Inferior parietal cortex (tissue), 1 donor: ENCODE measurements around the gene SGK1.
A peak's percentile ranks its signal among the peaks of the same experiment; 100 is the strongest.
"Not testable (repeated sequence)": the region's sequence is repeated elsewhere in the genome, so short reads cannot be mapped to it uniquely, and the experiment has no call there.

Experiments used
- DNase-seq: peaks from one replicate; pipeline ENCODE4 v3.0.0-alpha.2; 2016; ENCODE audit errors: extremely low spot score

SGK1 gene

GRCh38 chr6:134328138-134328537, 10.2 kb upstream of the SGK1 start:
- DNase-seq, result no peak

- not testable (repeated sequence) for DNase-seq
Measured at GRCh38 chr6:134326192-134326591, 8.3 kb upstream of the SGK1 start.

- no peak for DNase-seq
Measured at GRCh38 chr6:134324766-134325165, 6.9 kb upstream of the SGK1 start.

GRCh38 chr6:134324141-134324540, 6.2 kb upstream of the SGK1 start:
- no peak for DNase-seq

DNA sequence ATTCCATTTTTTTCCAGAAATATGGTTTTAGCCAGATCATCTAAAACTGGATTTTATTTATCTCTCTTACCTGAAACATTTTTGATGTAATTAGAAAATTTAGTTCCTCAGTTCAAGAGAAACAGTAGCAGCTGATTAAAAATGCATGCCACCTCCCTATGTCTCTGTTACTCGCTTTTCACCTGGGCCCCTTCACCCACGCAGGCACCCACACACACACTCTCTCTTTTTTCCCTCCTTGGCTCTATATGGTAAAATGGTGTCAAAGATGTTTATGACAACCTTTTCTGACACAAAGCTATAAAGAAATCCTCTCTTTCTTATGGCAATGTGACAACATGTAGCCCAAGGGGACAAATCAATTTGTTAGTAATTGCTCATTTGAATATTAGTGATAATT, 5.8 kb upstream of the SGK1 start:
- no peak for DNase-seq

- no peak for DNase-seq
Measured at GRCh38 chr6:134323294-134323693, 5.4 kb upstream of the SGK1 start.

DNA sequence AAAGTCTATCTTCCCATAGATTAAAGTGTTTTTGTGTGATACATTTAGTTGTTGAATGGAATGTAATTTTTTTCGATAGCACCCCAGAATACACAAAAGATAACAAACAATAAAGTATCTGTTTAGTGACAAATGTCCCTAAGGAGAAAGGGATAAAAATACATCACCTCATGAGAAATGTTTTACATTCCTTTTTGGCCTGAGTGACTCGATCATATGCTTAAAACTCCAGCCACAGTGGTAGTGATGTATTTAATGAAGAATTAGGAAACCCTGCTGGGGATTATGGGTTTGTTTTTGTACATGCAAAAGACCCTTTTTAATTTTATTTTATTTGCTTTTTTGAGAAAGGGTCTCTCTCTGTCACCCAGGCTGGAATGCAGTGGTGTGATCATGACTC, 4.3 kb upstream of the SGK1 start:
- DNase-seq, result no peak

DNA sequence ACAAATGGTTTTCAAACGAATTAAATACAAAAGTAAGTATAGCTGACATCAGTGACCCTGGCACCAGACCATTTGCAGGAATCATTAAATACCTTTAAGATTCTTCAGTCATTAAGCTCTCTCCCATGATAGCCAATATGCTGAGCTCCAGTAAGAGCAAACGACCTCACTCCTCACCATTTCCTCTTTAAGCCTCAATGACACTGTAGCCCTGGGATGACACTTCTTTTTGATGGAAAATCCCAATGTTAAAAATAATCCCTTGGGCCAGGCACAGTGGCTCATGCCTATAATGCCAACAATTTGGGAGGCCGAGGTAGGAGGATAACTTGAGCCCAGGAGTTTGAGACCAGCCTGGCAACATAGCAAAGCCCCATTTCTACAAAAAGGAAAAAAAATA, 3.3 kb upstream of the SGK1 start:
- DNase-seq, result no peak

DNA sequence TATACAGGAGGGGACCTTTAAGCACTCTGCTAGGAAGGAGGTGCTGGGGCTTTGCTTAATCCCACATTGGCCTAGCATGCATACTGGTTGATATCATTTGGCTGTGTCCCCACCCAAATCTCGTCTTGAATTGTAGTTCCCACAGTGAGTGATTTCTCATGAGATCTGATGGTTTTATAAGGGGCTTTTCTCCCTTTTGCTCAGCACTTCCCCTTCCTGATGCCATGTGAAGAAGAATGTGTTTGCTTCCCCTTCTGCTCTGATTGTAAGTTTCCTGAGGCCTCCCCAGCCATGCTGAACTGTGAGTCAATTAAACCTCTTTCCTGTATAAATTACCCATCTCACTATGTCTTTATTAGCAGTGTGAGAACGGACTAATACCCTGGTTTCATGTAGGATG, 1.8 kb upstream of the SGK1 start:
- DNase-seq, result not testable (repeated sequence)

DNA sequence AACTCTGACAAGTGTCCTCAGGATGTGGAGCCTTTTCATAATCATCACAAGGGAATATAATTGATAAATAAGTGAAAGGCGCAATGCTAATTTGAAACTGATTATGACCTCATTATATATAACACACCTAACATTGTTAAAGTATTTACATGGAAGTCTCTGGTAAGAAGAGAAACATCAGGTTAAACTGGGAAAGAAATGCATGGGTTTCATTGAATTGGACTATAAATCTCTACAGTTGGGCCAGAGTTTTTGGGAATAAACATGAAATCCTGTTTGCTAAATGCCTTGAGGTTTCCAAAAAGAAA, 1.0 kb upstream of the SGK1 start:
- no peak for DNase-seq

GRCh38 chr6:134318236-134318973, 493 bp upstream of the SGK1 start:
- DNase-seq, result no peak

DNA sequence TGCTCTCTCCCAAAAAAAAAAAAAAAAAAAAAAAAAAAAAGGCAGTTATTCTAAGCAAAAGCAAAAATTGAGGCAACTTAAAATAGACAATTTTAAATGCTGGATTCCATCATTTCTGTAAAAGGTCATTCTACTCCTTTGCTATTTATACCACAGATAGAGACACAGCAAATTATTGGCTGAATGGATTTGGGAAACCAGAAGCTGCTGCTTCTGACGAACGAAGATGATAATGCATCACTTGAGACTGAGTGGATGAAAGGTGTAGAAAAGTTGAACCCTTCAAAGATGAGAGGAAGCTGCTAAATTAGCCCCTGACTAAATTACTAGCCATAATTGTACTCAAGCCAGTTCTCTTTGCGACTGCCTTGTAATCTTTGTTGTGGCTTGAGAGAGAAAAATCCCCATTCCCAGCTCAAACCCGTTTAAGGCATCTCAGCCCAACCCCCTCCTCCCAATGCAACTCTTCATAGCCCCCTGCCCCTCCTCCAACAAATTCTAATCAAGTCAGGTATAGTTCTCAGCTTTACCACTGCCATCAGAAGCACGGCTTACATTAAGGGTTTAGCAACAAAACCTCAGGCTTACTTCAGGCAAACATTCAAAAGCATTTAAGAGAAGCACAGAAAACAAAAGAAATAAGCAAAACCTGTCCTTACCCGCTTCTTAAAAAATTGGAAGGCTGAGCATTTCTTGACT, 1.0 kb downstream of the SGK1 start:
- DNase-seq, result peak; percentile 70

- DNase-seq, result peak; percentile 69
Measured at GRCh38 chr6:134315974-134316441, 1.9 kb downstream of the SGK1 start.

- DNase-seq, result peak; percentile 60
Measured at GRCh38 chr6:134315189-134315588, 2.7 kb downstream of the SGK1 start.

DNA sequence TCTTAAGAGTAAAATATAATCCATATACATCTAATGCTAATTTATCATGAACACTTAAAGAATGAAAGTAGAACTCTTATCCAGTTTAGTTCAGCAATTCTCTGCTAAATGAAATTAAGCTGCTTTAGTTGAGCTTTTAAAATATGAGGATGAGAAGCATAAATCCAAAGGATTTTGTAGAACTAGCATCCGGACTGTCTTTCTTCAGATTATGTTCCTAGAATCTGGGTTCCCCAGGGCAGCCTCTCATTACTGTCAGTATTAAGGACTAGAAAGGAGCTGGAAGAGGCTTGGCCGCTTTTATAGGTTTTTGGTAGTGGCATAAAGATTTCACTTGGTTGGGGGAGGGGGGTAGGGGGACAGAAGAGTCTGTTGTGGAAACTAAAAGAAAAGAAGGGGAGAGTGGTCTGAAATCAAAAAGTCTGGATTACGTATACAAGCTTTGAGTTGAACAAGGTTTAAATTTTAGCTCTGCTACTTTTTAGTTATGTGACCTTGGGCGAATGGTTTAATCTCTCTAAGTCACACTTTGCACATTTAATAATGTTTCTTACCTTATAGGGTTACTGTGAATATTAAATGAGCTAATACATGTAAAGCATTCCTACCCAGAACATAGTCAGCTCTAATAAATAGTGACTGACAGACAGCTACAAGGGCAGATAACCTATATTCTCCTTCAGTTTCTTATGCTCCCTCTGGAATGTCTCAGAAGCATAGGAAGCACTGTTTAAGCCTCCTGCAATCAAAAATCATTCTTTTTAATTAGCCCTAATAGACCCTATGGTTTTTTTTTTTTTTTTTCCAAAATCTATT, 3.7 kb downstream of the SGK1 start:
- DNase-seq, result no peak

DNA sequence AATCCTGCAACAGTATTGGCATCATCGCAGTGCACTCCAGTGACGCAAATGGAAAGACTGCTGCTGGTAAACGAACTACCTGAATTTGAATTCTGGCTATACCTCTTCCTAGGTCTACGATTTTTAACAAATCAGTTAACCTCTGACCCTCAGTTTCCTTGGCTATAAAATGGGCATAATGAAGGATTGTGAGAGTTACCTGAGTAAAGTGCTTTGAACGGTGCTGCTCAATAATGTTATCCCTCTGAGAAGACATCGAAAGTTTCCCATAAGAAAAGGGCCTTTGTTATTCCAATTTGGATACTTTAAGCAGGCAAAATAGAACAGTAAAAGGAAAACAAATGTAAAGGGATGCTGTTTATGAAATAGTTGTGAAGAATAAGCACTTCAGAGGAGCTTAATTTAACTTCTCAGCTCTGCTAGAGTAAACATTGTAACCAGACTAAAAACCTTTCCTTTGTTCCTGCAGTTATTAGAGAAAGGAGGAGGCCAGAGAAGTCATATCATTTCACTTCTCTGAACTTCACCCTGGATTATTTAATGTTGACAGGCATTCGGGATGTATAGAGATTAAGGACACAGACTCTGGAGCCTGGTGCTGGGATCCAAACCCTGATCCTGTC, 5.8 kb downstream of the SGK1 start:
- no peak for DNase-seq

DNA sequence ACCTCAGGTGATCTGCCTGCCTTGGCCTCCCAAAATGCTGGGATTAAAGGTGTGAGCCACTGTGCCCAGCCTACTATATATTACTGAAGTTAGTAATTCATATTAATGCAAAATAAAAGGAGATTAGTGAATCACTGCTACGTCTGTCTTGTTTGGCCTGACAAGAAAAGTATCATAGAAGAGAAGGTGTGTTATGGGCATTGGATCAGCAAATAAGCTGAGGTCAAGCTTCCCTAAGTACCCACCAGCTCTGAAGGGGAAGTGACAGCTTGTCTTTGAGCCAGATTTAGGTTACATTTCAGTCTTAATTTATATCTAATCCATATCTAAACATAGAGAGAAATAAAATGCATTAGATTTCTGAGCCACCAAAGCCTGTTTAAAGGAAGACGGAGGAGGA, 7.1 kb downstream of the SGK1 start:
- DNase-seq, result no peak

DNA sequence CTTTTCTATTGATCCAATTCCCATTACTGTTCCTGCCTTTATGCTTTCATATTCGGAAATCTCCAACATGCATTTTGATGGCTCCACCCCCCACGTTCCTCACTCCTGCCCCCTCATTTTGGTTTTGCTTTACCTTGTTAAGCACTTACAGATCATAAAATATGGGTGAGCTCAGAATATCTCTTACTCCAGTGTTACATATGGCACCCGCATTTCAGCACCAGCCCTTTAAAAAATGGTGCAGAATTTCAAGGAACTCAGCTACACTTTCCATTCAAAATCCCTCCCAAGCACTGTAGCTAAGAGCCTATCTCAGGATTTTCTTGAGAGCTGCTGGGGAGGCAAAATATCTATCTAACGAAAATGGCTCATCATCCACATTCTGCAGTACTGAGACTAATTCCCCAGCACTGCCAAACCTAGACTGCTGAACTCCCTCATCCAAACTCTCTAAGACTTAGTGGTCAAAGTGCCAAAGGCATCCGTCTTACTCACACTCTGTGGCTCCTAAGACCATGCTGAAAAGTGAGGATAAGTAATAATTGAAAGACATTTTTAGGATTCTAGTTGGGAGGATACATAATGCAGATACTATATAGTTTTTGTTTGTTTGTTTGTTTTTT, 7.8 kb downstream of the SGK1 start:
- DNase-seq, result no peak

DNA sequence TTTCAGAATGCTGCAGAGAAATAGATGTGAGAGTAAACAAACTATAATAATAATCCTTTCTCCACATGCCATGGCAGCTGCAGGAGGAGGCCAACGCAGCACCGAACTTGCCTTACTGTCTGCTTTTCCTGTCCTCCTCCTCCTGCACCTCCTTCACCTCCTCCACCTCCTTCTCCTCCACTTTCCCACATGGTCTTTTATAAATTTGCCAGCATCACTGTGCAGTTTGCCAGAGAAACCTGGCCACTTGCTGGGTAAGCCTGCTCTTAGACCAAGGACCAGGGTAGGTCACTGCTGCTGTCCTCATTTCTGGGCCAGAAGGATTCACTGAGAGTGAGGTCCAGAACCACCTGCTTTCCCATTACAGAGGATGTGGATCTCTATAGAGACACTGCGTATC, 8.7 kb downstream of the SGK1 start:
- DNase-seq, result no peak

DNA sequence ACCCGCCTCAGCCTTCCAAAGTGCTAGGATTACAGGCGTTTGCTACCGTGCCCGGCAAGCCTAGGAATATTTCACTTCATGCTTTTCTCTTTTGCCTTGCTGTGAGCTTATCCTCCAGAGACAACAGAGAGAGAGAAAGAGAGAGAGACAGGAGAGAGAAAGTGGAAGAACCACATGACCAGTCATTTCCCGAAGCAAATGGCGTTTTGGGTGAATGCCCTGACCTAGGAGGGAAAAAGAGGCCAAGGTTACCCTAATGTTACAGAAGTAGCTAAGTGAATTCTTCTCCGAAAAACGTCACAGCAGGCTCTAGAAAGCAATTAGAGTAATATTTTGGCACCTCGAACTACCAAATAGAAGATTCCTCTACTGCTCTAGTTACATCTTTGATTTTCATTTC, 9.1 kb downstream of the SGK1 start:
- no peak for DNase-seq

DNA sequence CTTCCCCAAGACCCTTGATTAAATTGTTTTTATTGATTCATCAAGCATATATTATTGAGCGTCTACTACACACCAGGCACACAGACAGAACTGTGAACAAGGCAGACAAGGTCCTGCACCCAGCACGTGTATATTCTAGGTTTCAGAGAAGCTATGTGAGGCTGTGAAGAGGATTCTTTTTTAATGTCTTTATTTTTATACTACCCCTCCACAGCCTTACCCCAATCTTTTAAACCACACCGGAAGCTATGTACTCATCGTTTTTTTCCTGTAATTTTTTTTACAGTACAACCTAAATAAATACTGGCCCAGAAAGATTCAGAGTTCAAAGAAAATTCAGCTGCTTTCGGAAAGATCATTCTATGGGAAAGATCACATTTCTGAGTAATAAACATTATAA, 10.0 kb downstream of the SGK1 start:
- DNase-seq, result no peak

GRCh38 chr6:134307075-134307474, 10.8 kb downstream of the SGK1 start:
- DNase-seq, result no peak
